ENCODE measurements around the gene DUSP5. TPM values are rescaled to one million over a fixed set of nuclear protein-coding genes. Genes with fewer than 3 reads are reported as not detected.
A peak's percentile ranks its signal among the peaks of the same experiment; 100 is the strongest.

DUSP5 gene
- total RNA-seq, 1 experiment from 2014 or later = 14.2 TPM

GRCh38 chr10:110503528-110504110 is 5.9 kb downstream of the DUSP5 start:
- Histone ChIP-seq H3K27ac (peak overlapping the region; percentile 32), H4K20me1 (ENCODE audit: insufficient read depth) (peaks cover 98% of the 10 kb centered on the region), H3K9me2 (ENCODE audit: insufficient read depth) (no peaks in the 10 kb centered on the region), H3K4me1 (replicated peaks; ENCODE audit: insufficient read depth) (peaks cover 30% of the 10 kb centered on the region), H3F3A (ENCODE audit: insufficient read depth, low read depth) (peaks cover 86% of the 10 kb centered on the region), H2AFZ (no peak overlapping the region), H3K79me2 (ENCODE audit: low read depth) (peaks cover 100% of the 10 kb centered on the region), H3K27me3 (ENCODE audit: insufficient read depth, low read depth) (no peaks in the 10 kb centered on the region), H3K9me3 (ENCODE audit: insufficient read depth, low read depth) (no peaks in the 10 kb centered on the region), H3K36me3 (ENCODE audit: low read depth) (peaks cover 92% of the 10 kb centered on the region), H3K4me3 (peak overlapping the region; percentile 29; the same call in 1 of the 2 replicates), H3K4me2 (peak overlapping the region; percentile 76)
- ChIA-PET CTCF (interaction anchor here (0.9 kb wide), 1 partner anchor 363 kb away, joined by 4 read pairs; no protein-coding TSS in a partner anchor), POLR2A (ENCODE audit: unreplicated experiment) (interaction anchor here (0.6 to 0.7 kb wide), 2 partner anchors 29 to 83 kb away, joined by 8 read pairs; no protein-coding TSS in a partner anchor)
- no peak for DNase-seq
- no TSS peak for BruUV-seq (replicated peaks)
- no peak for TF ChIP-seq EZH2 (IDR thresholded peaks at IDR 0.05; ENCODE audit: low read depth)
- no peak for TF ChIP-seq CTCF (conservative IDR thresholded peaks at IDR 0.05)
- intact Hi-C loops (cut with micrococcal nuclease; ENCODE audit: unreplicated experiment) = no loop called here

- no peak overlapping the region for H2AFZ ChIP-seq
- no TSS peak for BruUV-seq (replicated peaks)
- 0 out of 2 replicates have a peak overlapping the region, but pooled peaks have one; percentile 29 for H3K4me3 ChIP-seq
- no peaks in the 10 kb centered on the region for H3K9me2 ChIP-seq (ENCODE audit: insufficient read depth)
- intact Hi-C loops (cut with micrococcal nuclease; ENCODE audit: unreplicated experiment) = no loop called here
- ChIA-PET POLR2A (ENCODE audit: unreplicated experiment) (interaction anchor here (0.7 kb wide), 1 partner anchor 84 kb away, joined by 8 read pairs; no protein-coding TSS in a partner anchor), CTCF (interaction anchor here (0.9 kb wide), 1 partner anchor 364 kb away, joined by 4 read pairs; no protein-coding TSS in a partner anchor)
- H4K20me1 ChIP-seq (ENCODE audit: insufficient read depth) = peaks cover 98% of the 10 kb centered on the region
- TF ChIP-seq EZH2 (IDR thresholded peaks at IDR 0.05; ENCODE audit: low read depth) = no peak
- TF ChIP-seq CTCF (conservative IDR thresholded peaks at IDR 0.05) = no peak
- H3K79me2 ChIP-seq (ENCODE audit: low read depth) = peaks cover 100% of the 10 kb centered on the region
- peak overlapping the region; percentile 32; the same call in 1 of the 2 replicates for H3K27ac ChIP-seq
- peaks cover 94% of the 10 kb centered on the region for H3K36me3 ChIP-seq (ENCODE audit: low read depth)
- peaks cover 89% of the 10 kb centered on the region for H3F3A ChIP-seq (ENCODE audit: insufficient read depth, low read depth)
- peaks cover 30% of the 10 kb centered on the region for H3K4me1 ChIP-seq (replicated peaks; ENCODE audit: insufficient read depth)
- no peak for DNase-seq
- peak overlapping the region; percentile 76 for H3K4me2 ChIP-seq
- H3K9me3 ChIP-seq (ENCODE audit: insufficient read depth, low read depth) = no peaks in the 10 kb centered on the region
- H3K27me3 ChIP-seq (ENCODE audit: insufficient read depth, low read depth) = no peaks in the 10 kb centered on the region
Observed at GRCh38 chr10:110504111-110504735, 6.5 kb downstream of the DUSP5 start.

GRCh38 chr10:110505130-110505770 is 7.5 kb downstream of the DUSP5 start:
- peaks cover 98% of the 10 kb centered on the region for H3K79me2 ChIP-seq (ENCODE audit: low read depth)
- H3K36me3 ChIP-seq (ENCODE audit: low read depth) = peaks cover 92% of the 10 kb centered on the region
- peaks cover 97% of the 10 kb centered on the region for H4K20me1 ChIP-seq (ENCODE audit: insufficient read depth)
- no peaks in the 10 kb centered on the region for H3K9me3 ChIP-seq (ENCODE audit: insufficient read depth, low read depth)
- H2AFZ ChIP-seq = no peak overlapping the region
- no peak overlapping the region for H3K4me3 ChIP-seq
- ChIA-PET CTCF (no interaction called here), POLR2A (ENCODE audit: unreplicated experiment) (no interaction called here)
- no peak overlapping the region for H3K27ac ChIP-seq
- peaks cover 85% of the 10 kb centered on the region for H3F3A ChIP-seq (ENCODE audit: insufficient read depth, low read depth)
- BruUV-seq (replicated peaks) = no TSS peak
- H3K4me1 ChIP-seq (replicated peaks; ENCODE audit: insufficient read depth) = peaks cover 30% of the 10 kb centered on the region
- H3K9me2 ChIP-seq (ENCODE audit: insufficient read depth) = no peaks in the 10 kb centered on the region
- H3K27me3 ChIP-seq (ENCODE audit: insufficient read depth, low read depth) = no peaks in the 10 kb centered on the region
- intact Hi-C loops (cut with micrococcal nuclease; ENCODE audit: unreplicated experiment) = no loop called here
- no peak for TF ChIP-seq CTCF (conservative IDR thresholded peaks at IDR 0.05)
- no peak for TF ChIP-seq EZH2 (IDR thresholded peaks at IDR 0.05; ENCODE audit: low read depth)
- H3K4me2 ChIP-seq = no peak overlapping the region
- no peak for DNase-seq

All from PC-9 (cell line).